H9 (cell line): ENCODE measurements around the gene POLN. TPM values are rescaled to one million over a fixed set of nuclear protein-coding genes. Genes with fewer than 3 reads are reported as not detected.

ENCODE experiments used
- DNase-seq: peaks from one replicate; pipeline ENCODE4 v3.0.0-alpha.2; 2017
- H2AFZ ChIP-seq: one replicate; pipeline ENCODE4 v1.6.1; 2013; ENCODE audit warnings: mild to moderate bottlenecking, low read length, control low read depth, moderate library complexity
- H2AK5ac ChIP-seq: 2 replicates; pipeline ENCODE4 v1.6.1; 2013; ENCODE audit warnings: low read length, control low read depth, mixed read lengths; ENCODE audit not compliant: insufficient read length
- H2BK120ac ChIP-seq: one replicate; pipeline ENCODE4 v1.6.1; 2013; ENCODE audit warnings: low read depth, mild to moderate bottlenecking, low read length, control low read depth, inconsistent platforms; ENCODE audit not compliant: poor library complexity, severe bottlenecking
- H2BK12ac ChIP-seq: 2 replicates; pipeline ENCODE4 v1.6.1; 2013; ENCODE audit warnings: low read length, control low read depth, mixed read lengths, low read depth; ENCODE audit not compliant: insufficient read length
- H2BK15ac ChIP-seq: 2 replicates; pipeline ENCODE4 v1.6.1; 2013; ENCODE audit warnings: low read depth, low read length, control low read depth
- H2BK20ac ChIP-seq: one replicate; pipeline ENCODE4 v1.6.1; 2013; ENCODE audit warnings: low read depth, mild to moderate bottlenecking, low read length, control low read depth, inconsistent platforms; ENCODE audit not compliant: poor library complexity, severe bottlenecking
- H2BK5ac ChIP-seq: 2 replicates; pipeline ENCODE4 v1.6.1; 2013; ENCODE audit warnings: low read length, control low read depth, mixed read lengths; ENCODE audit not compliant: insufficient read length
- H3K14ac ChIP-seq: 2 replicates; pipeline ENCODE4 v1.6.1; 2013; ENCODE audit warnings: low read length, control low read depth; ENCODE audit not compliant: insufficient read depth
- H3K18ac ChIP-seq: 2 replicates; pipeline ENCODE4 v1.6.1; 2013; ENCODE audit warnings: low read depth, mild to moderate bottlenecking, mixed read lengths, low read length, control low read depth; ENCODE audit not compliant: insufficient read length
- H3K23ac ChIP-seq: 2 replicates; pipeline ENCODE4 v1.6.1; 2013; ENCODE audit warnings: low read length, control low read depth, mixed read lengths, low read depth; ENCODE audit not compliant: insufficient read length
- H3K23me2 ChIP-seq: 2 replicates; pipeline ENCODE4 v1.6.1; 2013; ENCODE audit warnings: low read depth, mild to moderate bottlenecking, mixed read lengths, low read length, control low read depth; ENCODE audit not compliant: insufficient read length, poor library complexity, severe bottlenecking
- H3K27ac ChIP-seq: 2 replicates; pipeline ENCODE4 v1.5.1; 2013; ENCODE audit warnings: low read length, control low read depth, mixed read lengths, low read depth; ENCODE audit not compliant: insufficient read length
- H3K27me3 ChIP-seq: 2 replicates; pipeline ENCODE4 v1.6.1; 2013; ENCODE audit warnings: low read length, control low read depth, inconsistent platforms; ENCODE audit not compliant: insufficient read depth
- H3K4ac ChIP-seq: 2 replicates; pipeline ENCODE4 v1.6.1; 2013; ENCODE audit warnings: low read depth, mild to moderate bottlenecking, control low read depth, inconsistent platforms, low read length, moderate library complexity
- H3K4me1 ChIP-seq: 2 replicates; pipeline ENCODE4 v1.6.1; 2013; ENCODE audit warnings: low read length, control low read depth, inconsistent platforms; ENCODE audit not compliant: insufficient read depth
- H3K4me2 ChIP-seq: 2 replicates; pipeline ENCODE4 v1.6.1; 2013; ENCODE audit warnings: low read length, control low read depth, mixed read lengths; ENCODE audit not compliant: insufficient read length, insufficient read depth
- H3K56ac ChIP-seq: 2 replicates; pipeline ENCODE4 v1.6.1; 2013; ENCODE audit warnings: low read depth, mild to moderate bottlenecking, mixed read lengths, low read length, control low read depth; ENCODE audit not compliant: insufficient read length
- H3K79me1 ChIP-seq: 2 replicates; pipeline ENCODE4 v1.6.1; 2013; ENCODE audit warnings: low read depth, mild to moderate bottlenecking, moderate library complexity, low read length, control low read depth, inconsistent platforms; ENCODE audit not compliant: insufficient read depth, poor library complexity, severe bottlenecking
- H3K79me2 ChIP-seq: 2 replicates; pipeline ENCODE4 v1.6.1; 2013; ENCODE audit warnings: low read length, control low read depth, inconsistent platforms; ENCODE audit not compliant: insufficient read depth
- H3K9ac ChIP-seq: 2 replicates; pipeline ENCODE4 v1.6.1; 2013; ENCODE audit warnings: low read length, control low read depth, mixed read lengths; ENCODE audit not compliant: insufficient read length; ENCODE audit errors: extremely low read depth
- H3K9me3 ChIP-seq: one replicate; pipeline ENCODE4 v1.6.1; 2013; ENCODE audit warnings: low read depth, low read length, inconsistent platforms; ENCODE audit not compliant: control insufficient read depth
- H3T11ph ChIP-seq: one replicate; pipeline ENCODE4 v1.6.1; 2013; ENCODE audit warnings: mild to moderate bottlenecking, low read length, control low read depth, inconsistent platforms
- H4K20me1 ChIP-seq: one replicate; pipeline ENCODE4 v1.6.1; 2013; ENCODE audit not compliant: control insufficient read depth, insufficient read length, insufficient read depth
- H4K5ac ChIP-seq: 2 replicates; pipeline ENCODE4 v1.6.1; 2013; ENCODE audit warnings: low read depth, mild to moderate bottlenecking, mixed read lengths, low read length, control low read depth; ENCODE audit not compliant: insufficient read length
- H4K8ac ChIP-seq: replicated peaks from 2 replicates; pipeline ENCODE4 v1.6.1; 2013; ENCODE audit warnings: low read length, control low read depth, mixed read lengths, low read depth; ENCODE audit not compliant: insufficient read length
- H4K91ac ChIP-seq: 2 replicates; pipeline ENCODE4 v1.6.1; 2013; ENCODE audit warnings: low read depth, mild to moderate bottlenecking, moderate library complexity, mixed read lengths, low read length, control low read depth; ENCODE audit not compliant: insufficient read length
- H3K27ac Mint-ChIP-seq, 3 experiments: 2 replicates in 2 of 3; 3 replicates in 1 of 3; pipeline ENCODE4 v1.8.0; 2020 to 2021; ENCODE audit warnings: mixed read lengths in 3 of 3, mild to moderate bottlenecking in 1 of 3, moderate library complexity in 1 of 3
- H3K27me3 Mint-ChIP-seq: 2 replicates; pipeline ENCODE4 v1.8.0; 2021; ENCODE audit warnings: low read depth, mild to moderate bottlenecking, moderate library complexity, mixed read lengths
- H3K36me3 Mint-ChIP-seq, 3 experiments: 2 replicates in 2 of 3; 3 replicates in 1 of 3; pipeline ENCODE4 v1.8.0; 2020 to 2021; ENCODE audit warnings: low read depth in 3 of 3, mixed read lengths in 3 of 3; ENCODE audit not compliant: insufficient read depth in 1 of 3
- H3K4me1 Mint-ChIP-seq, 2 experiments: 2 replicates each; pipeline ENCODE4 v1.8.0; 2020; ENCODE audit warnings: mixed read lengths in 2 of 2
- H3K4me3 Mint-ChIP-seq, 2 experiments: 2 replicates in 1 of 2; 3 replicates in 1 of 2; pipeline ENCODE4 v1.8.0; 2020 to 2021; ENCODE audit warnings: mild to moderate bottlenecking in 2 of 2, mixed read lengths in 2 of 2, moderate library complexity in 1 of 2
- H3K9me3 Mint-ChIP-seq, 2 experiments: 2 replicates in 1 of 2; 3 replicates in 1 of 2; pipeline ENCODE4 v1.8.0; 2020; ENCODE audit warnings: mild to moderate bottlenecking in 2 of 2, mixed read lengths in 2 of 2, moderate library complexity in 1 of 2
- CTCF ChIP-seq: fragments of 200-600 bp; sonication (generic); conservative IDR thresholded peaks from 3 replicates; pipeline ENCODE4 v1.8.0; 2021; ENCODE audit warnings: antibody characterized with exemption, mild to moderate bottlenecking
- WGBS: extraction: QIAGEN DNeasy Blood & Tissue Kit; methylation state at CpG from one replicate; pipeline ENCODE4 v1.1.7; 2013; ENCODE audit warnings: missing lambda C conversion rate, low lambda C conversion rate, mixed read lengths; ENCODE audit not compliant: insufficient read length; ENCODE audit errors: extremely low coverage; 5-methylcytosine and 5-hydroxymethylcytosine counted together
- total RNA-seq: library from RNA; stranded (reverse); gene quantifications from 2 replicates; pipeline ENCODE4 v1.2.1, GENCODE V29; 2021

The POLN gene
- total RNA-seq, 1 experiment from 2014 or later: 0.74 TPM

DNA sequence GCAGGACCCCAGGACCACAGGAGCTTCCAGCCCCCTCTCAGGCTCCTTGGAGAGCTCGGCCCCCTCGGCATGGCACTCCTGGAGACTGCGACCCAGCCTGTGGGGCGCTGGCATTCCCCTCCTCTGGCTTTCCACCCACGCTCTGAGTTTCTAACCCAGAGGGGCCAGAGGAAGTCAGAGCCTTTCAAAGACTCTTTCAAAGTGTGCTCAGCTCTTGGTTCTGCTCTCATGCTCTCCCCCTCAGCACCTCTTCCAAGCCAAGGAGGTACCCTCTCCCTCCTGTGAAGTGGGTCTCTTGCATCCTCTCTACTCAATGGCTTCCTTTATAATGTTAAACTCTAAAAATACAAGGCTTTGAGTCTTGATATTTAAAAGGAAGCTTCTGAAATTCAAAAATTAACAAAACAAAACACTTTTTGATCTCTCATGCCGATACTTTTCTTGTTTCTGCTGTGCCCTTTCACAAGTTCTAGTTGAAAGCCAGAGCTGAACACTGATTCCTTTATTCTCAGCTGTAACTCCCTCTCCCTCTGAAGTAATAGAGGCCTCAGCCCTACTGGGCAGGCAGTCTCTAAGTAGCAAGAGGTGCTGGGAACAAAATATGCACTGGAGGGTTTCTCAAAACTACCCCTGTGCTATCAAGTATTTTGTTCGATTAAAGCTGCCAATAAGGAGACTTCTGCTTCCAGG, 100.0 kb downstream of the POLN start:
- H3T11ph ChIP-seq: no peak overlapping the region
- no peaks in the 10 kb centered on the region for H3K9me3 Mint-ChIP-seq
- H3K23me2 ChIP-seq: peaks cover 2% of the 10 kb centered on the region
- no CpG with 5 or more reads among the region's 7 CpGs for WGBS
- no peak overlapping the region for H3K27ac ChIP-seq
- no peak overlapping the region for H3K23ac ChIP-seq
- H4K91ac ChIP-seq: no peak overlapping the region
- no peak overlapping the region for H3K4ac ChIP-seq
- H3K9me3 ChIP-seq: no peaks in the 10 kb centered on the region
- peak; percentile 57 for DNase-seq
- no peak overlapping the region for H3K14ac ChIP-seq
- H3K27me3 Mint-ChIP-seq: peaks cover 94% of the 10 kb centered on the region
- H3K36me3 Mint-ChIP-seq: no peaks in the 10 kb centered on the region
- H3K9ac ChIP-seq: no peak overlapping the region
- no peak overlapping the region for H2BK12ac ChIP-seq
- no peak overlapping the region for H2BK15ac ChIP-seq
- H3K79me2 ChIP-seq: no peaks in the 10 kb centered on the region
- no peak overlapping the region for H3K56ac ChIP-seq
- peaks cover 11% of the 10 kb centered on the region in 2 experiments for H3K4me1 Mint-ChIP-seq
- H3K27me3 ChIP-seq: peaks cover 30% of the 10 kb centered on the region; the same call in 1 of the 2 replicates
- H4K8ac ChIP-seq: no peak overlapping the region
- no peak overlapping the region for H3K4me2 ChIP-seq
- H3K27ac Mint-ChIP-seq: no peak overlapping the region
- no peak for TF ChIP-seq CTCF
- no peak overlapping the region for H4K5ac ChIP-seq
- no peaks in the 10 kb centered on the region for H4K20me1 ChIP-seq
- peak overlapping the region in 1 of 2 experiments; percentile 2; a peak in 1 of 5 replicates for H3K4me3 Mint-ChIP-seq
- H2BK120ac ChIP-seq: no peak overlapping the region
- H3K18ac ChIP-seq: no peak overlapping the region
- no peak overlapping the region for H2BK20ac ChIP-seq
- H2BK5ac ChIP-seq: no peak overlapping the region
- no peaks in the 10 kb centered on the region for H3K4me1 ChIP-seq
- H2AFZ ChIP-seq: no peak overlapping the region
- no peaks in the 10 kb centered on the region for H3K79me1 ChIP-seq
- H2AK5ac ChIP-seq: no peak overlapping the region
